Stimulated activated CD8-positive, alpha-beta memory T cell treated with anti-CD3 and anti-CD28 coated beads, Interleukin-12 subunit alpha, Interleukin-12 subunit beta, amount 100 ng/mL, for 24 hours (primary cell): Measurements from ENCODE around the gene BRSK1.

Source experiments
- DNase-seq: peaks from one replicate; pipeline ENCODE4 v3.0.0-alpha.2; 2020; ENCODE audit errors: extremely low read depth

Gene BRSK1

DNA sequence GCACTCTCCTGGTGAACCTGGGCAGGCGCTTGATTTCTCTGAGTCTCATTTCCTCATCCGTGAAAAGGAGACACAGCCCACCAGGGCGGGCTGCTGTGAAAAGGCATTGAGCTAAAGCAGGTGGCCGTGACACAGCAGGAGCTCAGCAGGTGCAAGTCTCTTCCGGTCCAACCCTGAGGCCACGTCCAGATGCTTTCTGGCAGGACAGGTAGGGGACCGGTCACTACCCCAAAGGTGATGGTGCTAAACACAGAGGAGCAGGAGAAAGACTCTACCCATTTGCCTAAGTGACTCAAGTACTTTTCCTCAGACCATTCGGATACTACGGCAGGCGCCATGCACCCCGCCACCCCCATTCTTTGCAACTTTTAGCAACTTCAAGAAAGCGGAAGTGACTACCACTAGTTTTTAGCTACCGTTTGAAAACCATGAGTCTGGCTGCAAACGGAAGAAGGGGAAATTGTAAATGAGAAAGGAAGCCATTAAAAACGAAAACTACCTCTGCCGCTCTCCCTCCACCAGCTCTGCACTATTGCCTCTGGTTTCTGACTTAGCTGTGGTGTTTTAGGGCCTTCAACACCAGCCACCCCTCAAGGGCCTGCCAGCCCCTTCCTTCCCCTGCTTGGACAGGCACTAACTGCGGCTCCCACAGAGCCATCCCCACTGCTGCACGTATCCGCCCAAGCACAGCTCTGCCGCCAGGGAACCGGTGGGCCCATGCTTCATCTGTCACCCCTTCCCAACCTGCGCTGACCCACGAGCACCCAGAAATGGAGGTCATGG is 29.8 kb upstream of the BRSK1 start:
- peak; percentile 8 for DNase-seq

DNA sequence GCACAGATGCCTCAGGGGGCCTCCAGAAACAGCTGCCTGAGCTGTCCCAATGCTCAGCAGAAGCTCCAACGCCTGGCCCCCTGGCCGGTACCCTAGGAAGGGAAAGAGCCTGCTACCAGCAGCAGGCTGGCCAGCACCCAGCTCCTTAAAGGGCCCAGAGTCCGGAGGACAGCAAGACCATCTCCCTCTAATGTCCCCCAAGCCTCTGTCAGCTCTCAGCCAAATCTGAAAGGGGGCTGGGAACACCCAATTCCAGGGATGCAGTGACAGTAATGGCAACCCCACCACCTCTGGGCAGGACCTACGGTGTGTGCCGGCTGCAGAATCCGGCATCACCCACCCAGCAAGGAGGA is 29.2 kb upstream of the BRSK1 start:
- DNase-seq, result no peak

DNA sequence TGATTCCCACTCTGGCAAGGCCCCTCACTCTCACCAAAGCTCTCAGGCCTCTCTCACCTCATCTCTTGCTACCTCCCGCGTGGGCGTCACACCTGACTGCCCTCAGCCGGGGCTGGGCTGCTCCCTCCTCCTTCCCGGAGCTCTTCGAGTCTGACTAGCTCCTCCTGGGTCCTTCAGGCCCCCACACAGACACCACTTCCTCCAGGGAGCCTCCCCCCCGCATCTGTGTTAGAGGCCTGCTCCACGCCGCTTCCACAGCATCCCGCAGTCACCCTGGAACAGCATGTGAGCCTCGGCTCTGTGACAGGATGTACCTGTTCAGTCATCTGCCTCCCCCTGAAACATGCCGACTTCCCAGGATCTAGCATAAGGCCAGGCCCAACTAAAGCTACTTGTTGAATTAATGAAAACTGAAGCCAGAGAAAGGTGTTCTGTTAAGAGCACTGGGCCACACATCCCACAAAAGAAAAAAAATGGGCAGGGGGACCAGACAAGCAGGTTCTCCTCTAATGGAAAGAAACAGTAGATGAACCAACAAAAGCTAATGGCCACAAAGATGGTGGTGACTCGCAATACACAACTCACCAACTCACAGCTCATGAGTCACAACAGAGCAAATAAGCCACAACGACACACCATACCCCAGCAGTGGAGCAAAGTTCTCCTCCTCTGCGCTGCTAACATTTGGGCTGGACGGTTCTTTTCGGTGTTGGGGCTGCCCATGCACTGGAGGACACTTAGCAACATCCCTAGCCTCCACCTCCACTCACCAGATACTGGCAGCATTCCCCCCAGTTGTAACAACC is 28.0 kb upstream of the BRSK1 start:
- DNase-seq, result peak; percentile 9

DNA sequence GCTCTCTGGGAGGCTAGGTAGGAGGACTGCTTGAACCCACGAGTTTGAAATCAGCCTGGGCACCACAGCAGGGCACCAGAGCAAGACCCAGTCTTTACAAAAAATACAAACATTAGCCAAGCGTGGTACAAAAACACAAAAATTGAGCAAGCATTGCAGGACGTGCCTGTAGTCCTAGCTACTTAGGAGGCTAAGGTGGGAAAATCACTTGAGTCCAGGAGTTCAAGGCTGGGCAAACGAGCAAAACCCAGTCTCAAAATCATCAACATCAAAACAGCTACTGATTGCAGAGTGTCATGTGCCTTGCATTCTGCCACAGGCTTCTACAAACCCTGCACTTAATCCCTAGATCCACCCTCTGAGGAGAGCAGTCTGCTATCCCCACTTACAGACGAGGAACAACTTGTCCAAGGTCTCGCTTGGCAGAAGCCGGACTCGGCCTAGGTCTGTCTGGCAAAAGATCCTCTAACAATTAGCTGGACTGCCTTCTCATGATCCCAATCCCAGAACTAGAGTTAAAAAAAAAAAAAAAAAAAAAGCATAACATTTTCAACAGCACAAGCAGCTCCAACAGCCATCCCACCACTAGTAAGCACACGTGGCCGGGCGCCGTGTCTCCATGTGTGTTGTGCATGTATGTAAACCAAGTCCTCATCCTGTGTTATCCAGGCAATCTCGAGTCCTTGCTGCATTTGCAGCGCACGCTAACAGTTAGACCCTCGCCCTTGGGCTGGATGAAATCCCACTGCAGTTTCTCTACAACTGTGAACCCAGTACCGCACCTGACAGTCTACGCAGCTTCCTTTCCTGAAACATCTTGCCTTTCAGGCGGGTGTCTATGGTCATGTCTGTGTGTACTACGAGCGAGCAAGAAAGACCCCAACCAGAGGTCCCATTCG is 27.0 kb upstream of the BRSK1 start:
- no peak for DNase-seq

DNA sequence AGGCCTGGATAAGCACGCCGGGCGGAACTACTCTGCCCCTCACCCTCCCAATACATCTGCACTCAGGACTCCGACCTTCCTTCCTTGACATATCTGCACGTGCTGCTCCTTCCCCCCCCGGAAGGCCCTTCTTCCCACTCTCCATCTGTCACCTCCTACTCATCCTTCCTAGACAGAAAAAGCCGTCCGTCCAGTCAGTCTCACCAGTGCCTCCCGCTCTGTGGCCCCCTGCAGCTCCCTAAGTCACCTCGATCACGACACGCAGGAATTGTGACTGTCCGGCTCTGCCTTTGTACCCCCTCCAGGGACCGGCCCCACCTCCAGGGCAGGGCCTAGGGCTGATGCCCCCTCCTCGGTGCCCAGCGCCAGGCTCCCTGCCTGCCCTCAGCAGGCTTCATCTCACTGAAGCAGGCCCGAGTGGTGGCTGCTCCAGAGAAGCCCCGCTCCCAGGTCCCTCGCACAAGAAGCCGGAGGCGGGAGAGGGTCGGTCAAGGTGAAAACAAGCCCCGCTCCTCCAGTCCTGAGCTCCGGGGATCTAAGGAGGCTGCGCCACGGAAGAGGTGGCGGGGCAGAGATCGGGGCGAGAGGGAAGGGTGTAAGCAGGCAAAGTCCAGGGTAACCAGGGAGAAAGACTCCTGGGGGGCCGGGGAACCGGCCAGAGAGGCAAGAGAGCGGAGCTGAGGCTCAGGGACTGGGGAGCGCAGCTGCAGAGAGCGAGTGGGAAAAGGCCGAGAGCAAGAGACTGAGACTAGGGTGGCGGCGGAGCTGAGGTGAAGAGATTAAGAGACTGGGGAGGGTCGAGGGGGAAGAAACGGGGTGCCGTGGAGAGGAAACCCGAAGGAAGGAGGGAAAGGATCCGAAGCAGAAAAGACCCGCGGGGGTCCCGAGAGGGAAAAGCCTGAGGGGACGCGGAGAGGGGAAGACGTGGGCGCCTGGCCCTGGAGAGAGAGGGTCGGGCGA is 26.1 kb upstream of the BRSK1 start:
- no peak for DNase-seq

DNA sequence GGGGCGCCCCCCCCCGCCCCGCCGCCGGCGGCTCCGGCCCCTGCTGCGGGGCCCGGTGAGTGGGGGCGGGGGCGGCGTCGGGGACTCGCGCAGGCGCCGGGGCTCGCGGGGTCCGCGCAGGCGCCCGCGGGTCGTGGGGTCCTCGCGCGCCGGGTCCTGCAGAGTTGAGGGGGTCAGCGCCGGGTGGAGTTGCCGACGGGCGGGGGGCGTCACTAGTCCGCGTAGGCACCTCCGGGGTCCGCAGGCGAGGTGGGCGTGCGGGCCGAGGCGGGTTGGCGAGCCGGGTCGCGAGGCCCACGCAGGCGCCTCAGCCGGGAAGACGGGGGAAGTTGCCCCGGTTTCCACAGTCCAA is 25.3 kb upstream of the BRSK1 start:
- DNase-seq, result peak; percentile 37

DNA sequence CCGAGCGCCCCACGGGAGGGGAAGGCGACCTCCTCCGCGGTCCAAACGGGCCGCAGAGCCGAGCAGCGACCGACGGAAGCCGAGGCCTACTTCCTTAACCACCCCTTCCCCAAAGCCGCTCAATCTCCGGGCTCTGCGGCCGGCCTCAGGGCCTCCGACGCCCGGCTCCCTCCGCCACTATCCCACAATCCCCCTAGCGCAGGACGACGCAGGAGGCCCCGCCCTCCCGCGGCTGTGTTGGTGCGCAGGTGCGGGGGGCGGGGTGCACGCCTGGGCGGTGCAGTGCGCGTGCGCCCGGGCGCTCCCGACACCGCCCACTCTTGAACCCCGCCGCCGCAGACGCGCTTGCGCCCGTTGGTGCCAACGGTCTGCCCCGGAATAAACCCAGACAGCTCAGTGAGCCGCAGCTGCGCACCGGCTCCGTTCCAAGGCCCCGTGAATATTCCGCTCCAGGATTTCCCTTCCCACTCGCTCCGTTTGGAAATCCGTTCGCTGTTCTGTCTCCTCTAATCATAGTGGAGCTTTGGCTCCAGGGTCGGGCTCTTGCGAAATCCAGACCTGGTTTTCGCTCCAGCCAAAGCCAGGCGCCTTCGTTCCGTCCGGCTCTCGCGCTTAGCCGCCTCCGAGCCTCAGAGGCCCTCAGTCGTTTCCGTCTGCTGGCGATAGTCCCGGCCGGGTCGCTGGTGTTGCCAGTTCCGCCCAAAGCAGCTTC is 24.8 kb upstream of the BRSK1 start, which contains the start of gene PPP6R1:
TSS of gene PPP6R1 (minus strand) at position 190 of the 712 bp plus-strand sequence. CDS start 11,914 bp downstream, outside the sequence.
- peak; percentile 93 for DNase-seq

DNA sequence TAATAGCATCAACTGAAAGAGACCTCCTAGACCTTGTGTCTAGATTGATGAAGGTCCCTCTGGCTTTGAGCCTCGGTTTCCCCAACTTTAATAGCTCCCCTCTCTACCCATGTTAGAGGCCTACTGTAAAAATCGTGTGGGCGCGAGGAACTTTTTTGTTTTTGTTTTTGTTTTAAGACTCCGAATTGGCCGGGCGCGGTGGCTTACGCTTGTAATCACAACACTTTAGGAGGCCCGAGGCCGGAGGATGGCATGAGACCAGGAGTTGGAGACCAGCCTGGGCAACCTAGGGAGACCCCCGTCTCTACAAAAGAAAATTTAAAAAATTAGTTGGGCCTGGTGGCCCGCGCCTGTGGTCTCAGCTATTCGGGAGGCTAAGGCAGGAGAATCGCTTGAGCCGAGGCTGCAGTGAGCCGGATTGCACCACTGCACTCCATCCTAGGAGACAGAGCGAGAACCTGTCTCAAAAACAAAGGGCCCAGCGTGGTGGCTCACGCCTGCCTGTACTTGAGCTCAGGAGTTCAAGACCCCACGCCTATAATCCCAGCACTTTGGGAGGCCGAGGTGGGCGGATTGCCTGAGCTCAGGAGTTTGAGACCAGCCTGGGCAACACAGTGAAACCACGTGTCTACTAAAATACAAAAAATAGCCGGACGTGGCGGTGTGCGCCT is 24.1 kb upstream of the BRSK1 start:
- DNase-seq, result no peak

DNA sequence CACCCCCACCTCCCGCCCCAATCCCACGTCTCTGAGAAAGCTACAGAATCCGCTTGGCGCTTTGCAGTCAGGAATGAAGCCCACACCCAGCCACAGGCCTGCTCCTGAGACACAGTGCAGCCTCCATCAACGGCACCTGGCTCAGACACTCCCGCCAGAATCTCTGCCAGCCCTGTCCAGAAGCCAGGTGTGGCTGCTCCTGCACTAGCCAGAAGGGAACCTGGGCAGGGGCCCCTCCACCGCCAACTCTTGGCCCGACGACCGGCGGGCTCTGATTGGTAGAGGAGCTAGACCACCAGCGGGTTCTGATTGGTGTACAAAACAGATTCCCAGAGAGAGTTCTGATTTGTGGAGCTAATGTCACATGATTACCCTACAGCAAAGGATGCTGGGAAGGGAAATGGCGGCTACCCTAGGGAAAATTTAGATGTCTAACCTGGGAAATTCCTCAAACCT is 22.1 kb upstream of the BRSK1 start:
- no peak for DNase-seq

DNA sequence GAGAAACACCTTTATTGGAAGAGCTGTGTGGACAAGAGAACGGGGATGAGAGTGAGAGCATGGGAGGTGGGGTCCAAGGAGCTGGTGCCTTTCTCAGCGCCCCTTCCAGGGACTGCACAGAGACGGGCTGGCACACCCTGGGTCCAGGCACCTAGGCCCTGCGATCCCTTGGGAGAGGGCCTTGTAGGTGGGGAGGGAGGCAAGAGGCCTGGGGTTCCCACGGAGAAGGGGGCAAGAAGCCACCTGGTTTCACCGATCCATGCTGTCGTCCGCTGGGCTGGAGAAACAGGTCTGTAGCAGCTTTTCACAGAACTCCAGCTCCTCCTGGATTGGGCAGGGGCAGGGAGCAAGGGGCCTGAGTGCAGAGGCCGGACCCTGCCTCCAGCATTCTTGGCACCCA is 21.4 kb upstream of the BRSK1 start:
- DNase-seq, result no peak

DNA sequence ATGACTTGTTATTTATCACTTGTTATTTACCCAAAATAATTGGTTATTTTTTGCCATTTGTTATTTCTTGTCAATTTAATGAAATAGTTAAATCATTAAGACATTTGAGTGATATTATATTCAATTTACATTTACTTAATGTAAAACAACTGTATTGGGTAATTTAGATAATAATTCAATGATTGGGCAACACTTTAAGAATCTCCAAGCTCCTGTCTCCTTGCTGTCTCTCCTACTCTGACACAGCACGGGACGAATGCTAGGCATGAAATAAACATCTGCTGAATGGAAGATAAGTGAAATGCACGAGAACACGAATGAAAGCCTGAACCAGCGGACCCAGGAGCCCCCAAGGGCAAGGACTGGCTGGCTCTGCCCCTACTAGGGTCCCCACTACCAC is 19.3 kb upstream of the BRSK1 start:
- DNase-seq, result no peak

DNA sequence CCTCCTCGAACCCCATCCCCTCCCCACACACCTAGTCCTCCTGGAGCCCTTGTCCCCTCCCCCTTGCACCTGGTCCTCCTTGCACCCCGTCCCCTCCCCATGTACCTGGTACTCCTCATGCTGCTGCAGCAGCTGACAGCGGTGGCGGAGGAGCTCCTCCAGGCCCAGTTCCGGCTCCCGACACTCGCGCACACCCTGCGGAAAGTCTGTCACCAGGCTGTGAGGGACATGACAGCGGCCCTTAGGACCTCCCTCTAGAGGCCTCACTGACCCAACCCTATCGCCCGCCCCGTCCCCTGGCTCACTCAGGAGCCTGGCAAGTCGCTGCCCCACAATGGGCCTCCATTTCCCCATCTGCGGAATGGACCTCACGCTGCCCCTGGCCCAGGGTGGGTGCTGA is 18.6 kb upstream of the BRSK1 start:
- no peak for DNase-seq

DNA sequence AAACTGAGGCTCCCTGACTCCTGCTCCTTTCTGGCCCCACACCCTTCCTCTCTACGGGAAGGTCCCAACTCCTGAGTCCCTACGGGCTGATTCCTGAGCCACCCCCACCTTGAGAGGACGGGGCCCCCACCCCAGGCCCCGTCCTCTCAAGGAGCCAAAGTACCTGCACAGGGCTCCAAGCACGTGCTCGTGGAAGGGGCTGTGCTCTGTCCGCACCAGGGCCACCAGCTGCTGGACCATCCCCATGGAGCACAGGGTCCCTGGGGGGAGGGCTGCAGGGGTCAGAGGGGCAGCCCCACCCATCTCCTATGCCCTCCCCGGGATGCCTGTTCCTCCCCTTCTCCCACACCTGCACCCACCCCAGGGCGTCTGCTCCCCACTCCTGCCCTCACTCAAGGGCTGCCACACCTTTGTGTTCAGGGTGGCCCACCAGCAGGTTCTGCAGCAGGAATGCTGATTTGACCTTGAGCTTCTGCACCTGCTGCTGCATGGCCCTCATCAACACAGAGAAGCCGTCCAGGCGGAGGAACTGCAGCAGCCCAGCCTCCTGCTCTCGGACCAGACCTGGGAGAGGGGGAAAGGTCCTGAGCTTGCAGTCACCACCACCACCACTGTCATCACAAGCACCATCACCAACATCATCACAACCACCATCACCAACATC is 17.9 kb upstream of the BRSK1 start:
- DNase-seq, result no peak

DNA sequence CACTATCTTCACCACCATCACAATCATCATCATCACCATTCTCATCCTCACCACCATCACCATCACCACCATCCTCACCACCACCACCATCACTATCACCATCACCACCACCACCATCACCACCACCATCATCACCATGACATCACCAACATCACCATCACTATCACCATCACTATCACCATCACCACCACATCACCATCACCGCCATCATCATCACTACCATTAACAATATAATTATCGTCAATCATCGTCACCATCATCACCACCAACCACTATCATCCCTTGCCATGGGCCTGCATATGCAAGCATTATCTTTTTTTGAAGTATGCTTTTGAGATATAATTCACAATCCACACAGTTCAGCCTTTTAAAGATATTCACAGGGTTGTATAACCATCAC is 17.4 kb upstream of the BRSK1 start:
- DNase-seq, result no peak

DNA sequence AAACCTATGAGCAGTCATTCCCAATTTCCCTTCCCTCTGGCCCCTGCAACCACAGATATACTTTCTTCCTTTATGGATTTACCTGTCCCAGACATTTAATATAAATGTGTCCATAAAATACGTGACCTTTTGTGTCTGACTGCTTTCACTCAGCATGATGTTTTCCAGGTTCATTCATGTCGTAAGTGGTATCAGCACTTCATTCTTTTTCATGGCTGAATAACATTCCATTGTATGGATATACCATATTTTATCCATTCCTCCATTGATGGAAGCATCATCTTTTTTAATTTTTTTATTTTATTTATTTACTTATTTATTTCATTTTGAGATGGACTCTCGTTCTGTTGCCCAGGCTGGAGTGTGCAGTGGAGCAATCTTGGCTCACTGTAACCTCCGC is 17.0 kb upstream of the BRSK1 start:
- DNase-seq, result no peak

DNA sequence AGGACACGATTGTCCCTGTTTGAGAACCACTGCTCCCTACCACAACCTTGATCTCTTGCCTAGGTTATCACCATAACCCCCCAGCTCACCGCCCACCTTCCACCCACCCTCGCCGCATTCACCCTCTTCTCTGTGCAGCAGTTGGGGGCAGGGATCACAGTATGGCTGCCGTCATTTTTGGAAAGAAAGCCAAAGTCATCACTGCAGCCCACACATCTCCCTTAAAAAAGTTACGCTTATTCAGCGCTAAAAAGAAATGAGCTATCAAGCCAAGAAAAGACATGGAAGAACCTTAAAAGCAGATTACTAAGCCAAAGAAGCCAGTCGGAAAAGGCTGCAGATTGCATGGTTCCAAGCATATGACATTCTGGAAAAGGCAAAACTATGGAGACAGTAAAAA is 14.5 kb upstream of the BRSK1 start:
- DNase-seq, result no peak

DNA sequence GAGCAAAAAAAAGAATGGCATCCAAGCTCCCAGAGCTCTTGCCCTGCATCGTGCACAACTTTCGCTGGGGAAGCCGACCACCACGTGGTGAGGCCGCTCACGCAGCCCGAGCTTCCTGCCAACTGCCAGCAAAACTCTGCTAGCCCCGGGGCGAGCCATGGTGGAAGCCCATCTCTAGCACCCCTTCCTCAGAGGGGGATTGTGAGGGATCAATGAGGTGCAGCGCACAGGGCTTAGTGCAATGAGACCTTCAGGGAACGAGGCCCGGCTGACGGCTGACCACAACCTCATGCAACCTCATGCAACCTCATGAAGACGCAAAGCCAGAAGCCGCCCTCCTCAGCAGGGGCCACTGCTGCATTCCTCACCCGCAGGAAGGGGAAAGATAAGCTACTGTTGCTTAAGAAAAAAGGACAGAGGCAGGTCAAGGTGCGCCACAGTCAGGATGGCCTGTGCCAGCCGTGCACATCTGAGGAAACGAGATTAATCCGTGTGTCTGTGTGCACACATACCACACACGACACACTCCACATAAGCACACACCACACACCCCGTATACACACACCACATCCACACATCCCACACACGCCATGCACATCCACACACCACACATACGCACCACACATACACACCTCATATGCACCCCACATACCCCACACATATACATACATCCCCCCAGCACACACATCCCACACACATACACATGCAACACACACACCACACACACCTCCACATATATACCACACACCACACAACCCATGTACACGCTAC is 13.4 kb upstream of the BRSK1 start:
- no peak for DNase-seq

DNA sequence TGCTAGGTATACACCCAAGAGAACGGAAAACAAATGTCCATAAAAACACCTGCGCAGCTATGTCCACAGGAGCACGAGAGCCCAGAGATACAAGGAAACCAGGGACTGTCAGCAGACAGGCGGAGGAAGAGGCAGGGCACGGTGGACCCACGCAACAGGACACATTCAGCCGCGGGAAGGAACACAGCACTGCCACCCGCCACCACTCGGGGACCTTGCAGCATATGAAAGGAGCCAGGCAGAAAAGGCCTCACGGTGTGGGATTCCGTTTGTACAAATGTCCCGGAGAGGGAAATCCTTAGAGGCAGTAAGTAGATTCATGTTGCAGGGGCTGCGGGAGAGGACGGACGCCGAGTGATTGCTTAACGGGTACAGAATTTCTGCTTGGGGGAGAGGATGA is 11.7 kb upstream of the BRSK1 start:
- DNase-seq, result no peak
